Stimulated activated CD8-positive, alpha-beta memory T cell treated with anti-CD3 and anti-CD28 coated beads, Interleukin-4, amount 100 ng/mL, for 24 hours (primary cell): Measurements from ENCODE around the gene IPO13.

Source experiments
- DNase-seq: peaks from one replicate; pipeline ENCODE4 v3.0.0-alpha.2; 2020; ENCODE audit warnings: low read depth

Gene IPO13

DNA sequence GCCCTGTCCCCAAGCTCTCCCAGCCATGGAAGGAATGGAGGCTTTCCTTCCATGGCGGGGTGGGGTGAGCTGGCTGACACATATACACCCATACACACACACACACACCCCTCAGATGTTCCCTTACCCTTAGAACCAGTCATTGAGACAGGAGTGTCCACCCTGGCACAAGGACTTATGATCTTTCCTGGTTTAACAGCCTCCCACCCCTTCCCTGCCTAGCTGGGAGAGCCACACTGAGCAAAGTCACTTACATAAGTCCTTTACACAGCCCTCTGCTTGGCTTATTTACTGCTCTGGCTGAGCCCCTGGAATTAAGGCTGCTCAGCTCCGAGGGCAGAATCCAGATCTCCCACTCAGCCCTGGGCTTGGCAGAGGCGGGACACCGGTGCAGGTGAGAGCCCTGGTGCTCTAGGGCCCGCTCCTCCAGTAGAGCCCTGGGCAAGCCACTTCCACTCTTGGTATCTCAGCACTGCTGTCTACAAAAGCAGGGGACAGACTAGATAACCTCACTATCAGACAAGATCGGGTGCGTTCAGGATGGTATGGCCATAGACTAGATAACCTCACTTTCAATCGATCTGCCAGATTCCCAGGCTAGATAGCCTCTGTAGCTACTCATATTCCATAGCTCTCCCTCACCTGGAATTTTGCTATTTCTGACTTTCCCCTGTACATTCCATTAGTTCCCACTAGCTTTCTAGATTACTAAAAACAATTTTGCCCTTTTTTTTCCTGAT lies 67.8 kb downstream of the IPO13 start:
- DNase-seq, result no peak

DNA sequence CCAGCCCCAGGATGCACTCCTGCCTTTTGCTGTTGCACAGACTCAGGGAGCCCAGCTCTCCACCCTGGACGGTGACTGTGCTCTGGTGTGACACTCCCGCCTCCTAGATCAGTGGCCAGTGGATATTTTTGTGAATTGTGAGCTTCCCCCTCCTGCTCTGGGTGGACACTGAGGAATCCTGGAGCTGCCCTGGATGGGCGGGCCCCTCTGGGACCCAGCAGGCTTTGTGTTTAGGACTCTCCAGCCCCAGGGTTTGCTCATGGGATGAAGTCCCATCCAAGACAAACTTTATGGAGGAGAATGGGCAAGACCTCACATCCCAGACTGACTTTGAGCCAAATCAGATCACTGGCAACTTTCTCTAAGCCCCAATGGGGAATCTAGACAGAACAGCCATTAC lies 68.5 kb downstream of the IPO13 start:
- no peak for DNase-seq

DNA sequence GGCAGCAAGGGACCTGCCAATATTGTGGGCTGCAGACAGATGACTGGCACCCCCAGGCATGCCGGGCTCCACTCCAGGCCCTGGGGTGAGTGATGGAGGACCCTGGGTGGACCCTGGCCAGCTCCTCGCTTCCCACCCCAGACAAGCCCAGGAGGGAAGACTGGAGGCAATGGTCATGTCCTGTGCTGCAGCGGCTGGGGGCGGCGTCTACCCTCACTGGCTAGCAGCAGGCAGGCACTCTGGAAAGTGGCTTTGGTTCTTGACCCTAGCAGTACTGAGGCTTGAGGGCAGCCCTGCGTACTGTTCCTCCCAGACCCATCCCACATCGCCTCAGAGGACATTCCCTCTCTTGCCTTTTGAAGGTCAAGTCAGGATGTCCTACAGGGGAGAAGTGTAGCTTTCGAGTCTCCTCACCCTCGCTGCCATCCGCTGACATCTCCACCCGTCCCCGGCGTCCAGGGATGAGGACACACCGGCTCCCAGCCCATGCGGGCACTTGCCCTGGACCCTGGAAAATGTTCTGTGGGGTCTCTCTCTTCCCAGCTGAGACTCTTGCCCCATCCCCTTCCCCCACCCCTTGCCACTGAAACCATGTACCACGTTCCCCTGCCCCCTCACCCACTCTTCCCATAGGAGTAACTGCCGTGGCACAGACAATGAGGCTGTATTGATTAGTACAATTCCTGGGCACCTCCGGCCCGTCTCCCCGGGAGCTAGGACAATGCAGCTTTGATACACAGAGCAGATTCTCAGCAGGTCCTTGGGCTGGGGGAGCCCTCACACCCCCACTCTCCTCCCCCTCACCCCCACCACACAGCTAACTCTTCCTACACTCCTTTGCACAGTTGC lies 69.5 kb downstream of the IPO13 start:
- DNase-seq, result no peak

- DNase-seq, result no peak
Measured at GRCh38 chr1:44016890-44017400, 70.2 kb downstream of the IPO13 start.
